HAP-1 (cell line): Measurements from ENCODE around the gene SAPCD2.

Source experiments
- DNase-seq, 2 experiments: peaks; one replicate each; pipeline ENCODE4 v3.0.0-alpha.2; 2016 to 2020; ENCODE audit warnings: low spot score in 2 of 2
- H3K27me3 ChIP-seq: fragments of 250-450 bp; sonication (Bioruptor Pico); 2 replicates; pipeline ENCODE4 v1.5.1; 2020; ENCODE audit warnings: low read depth, mild to moderate bottlenecking, moderate library complexity
- H3K36me3 ChIP-seq: fragments of 250-450 bp; sonication (Bioruptor Pico); replicated peaks from 2 replicates; pipeline ENCODE4 v1.5.1; 2020; ENCODE audit warnings: mild to moderate bottlenecking
- H3K4me1 ChIP-seq: fragments of 250-450 bp; sonication (Bioruptor Pico); 2 replicates; pipeline ENCODE4 v1.5.1; 2020; ENCODE audit warnings: mild to moderate bottlenecking
- H3K4me3 ChIP-seq: fragments of 250-450 bp; sonication (Bioruptor Pico); 2 replicates; pipeline ENCODE4 v1.5.1; 2020; ENCODE audit warnings: mild to moderate bottlenecking, moderate library complexity
- H3K9me3 ChIP-seq: fragments of 250-450 bp; sonication (Bioruptor Pico); 2 replicates; pipeline ENCODE4 v1.5.1; 2020; ENCODE audit warnings: mild to moderate bottlenecking, moderate library complexity
- in situ Hi-C: fragments of 300-500 bp; cut with MboI; formaldehyde crosslinking; loops from 3 replicates; pipeline ENCODE4 v1.14.3; 2020; ENCODE audit warnings: low sequenced_read_pairs, inconsistent platforms, mixed read lengths

Gene SAPCD2

GRCh38 chr9:137056739-137057415 lies 13.5 kb downstream of the SAPCD2 start:
- H3K4me1 ChIP-seq = 0 out of 2 replicates have a peak, but pooled peaks cover 3% of the 10 kb centered on the region
- 0 out of 2 replicates have a peak, but pooled peaks cover 3% of the 10 kb centered on the region for H3K27me3 ChIP-seq
- no peaks in the 10 kb centered on the region for H3K9me3 ChIP-seq
- in situ Hi-C loops = no loop called here
- no peak overlapping the region for H3K4me3 ChIP-seq
- no peak for DNase-seq
- H3K36me3 ChIP-seq = no peaks in the 10 kb centered on the region

GRCh38 chr9:137055385-137056364 lies 14.7 kb downstream of the SAPCD2 start:
- H3K9me3 ChIP-seq = no peaks in the 10 kb centered on the region
- peaks cover 3% of the 10 kb centered on the region for H3K27me3 ChIP-seq
- in situ Hi-C loops = no loop called here
- H3K4me1 ChIP-seq = 0 out of 2 replicates have a peak, but pooled peaks cover 3% of the 10 kb centered on the region
- no peak overlapping the region for H3K4me3 ChIP-seq
- no peak for DNase-seq
- no peaks in the 10 kb centered on the region for H3K36me3 ChIP-seq

GRCh38 chr9:137054932-137055384 lies 15.4 kb downstream of the SAPCD2 start:
- peaks cover 8% of the 10 kb centered on the region for H3K27me3 ChIP-seq
- in situ Hi-C loops = no loop called here
- no peak overlapping the region for H3K4me3 ChIP-seq
- 0 out of 2 replicates have a peak, but pooled peaks cover 3% of the 10 kb centered on the region for H3K4me1 ChIP-seq
- no peaks in the 10 kb centered on the region for H3K9me3 ChIP-seq
- DNase-seq = no peak
- no peaks in the 10 kb centered on the region for H3K36me3 ChIP-seq

GRCh38 chr9:137053944-137054931 lies 16.1 kb downstream of the SAPCD2 start, which contains the start of gene ENTPD2:
TSS of gene ENTPD2 (minus strand) at chr9:137054061. CDS start at chr9:137053997, 64 bp downstream.
- Histone ChIP-seq H3K9me3 (no peaks in the 10 kb centered on the region), H3K4me1 (0 out of 2 replicates have a peak, but pooled peaks cover 3% of the 10 kb centered on the region), H3K36me3 (no peaks in the 10 kb centered on the region), H3K27me3 (peaks cover 14% of the 10 kb centered on the region), H3K4me3 (peak within 1 kb of the TSS; percentile 24)
- in situ Hi-C loops = no loop called here
- DNase-seq = peak; percentile 25 to 64

GRCh38 chr9:137052998-137053943 lies 17.1 kb downstream of the SAPCD2 start:
- no peak overlapping the region for H3K4me3 ChIP-seq
- peaks cover 18% of the 10 kb centered on the region for H3K27me3 ChIP-seq
- no peaks in the 10 kb centered on the region for H3K9me3 ChIP-seq
- H3K4me1 ChIP-seq = 0 out of 2 replicates have a peak, but pooled peaks cover 3% of the 10 kb centered on the region
- DNase-seq = no peak
- no peaks in the 10 kb centered on the region for H3K36me3 ChIP-seq
- in situ Hi-C loops = no loop called here

- Histone ChIP-seq H3K9me3 (no peaks in the 10 kb centered on the region), H3K4me3 (no peak overlapping the region), H3K36me3 (no peaks in the 10 kb centered on the region), H3K4me1 (0 out of 2 replicates have a peak, but pooled peaks cover 3% of the 10 kb centered on the region), H3K27me3 (peaks cover 18% of the 10 kb centered on the region)
- in situ Hi-C loops = no loop called here
- no peak for DNase-seq
Measured at GRCh38 chr9:137052293-137052692, 18.1 kb downstream of the SAPCD2 start.

DNA sequence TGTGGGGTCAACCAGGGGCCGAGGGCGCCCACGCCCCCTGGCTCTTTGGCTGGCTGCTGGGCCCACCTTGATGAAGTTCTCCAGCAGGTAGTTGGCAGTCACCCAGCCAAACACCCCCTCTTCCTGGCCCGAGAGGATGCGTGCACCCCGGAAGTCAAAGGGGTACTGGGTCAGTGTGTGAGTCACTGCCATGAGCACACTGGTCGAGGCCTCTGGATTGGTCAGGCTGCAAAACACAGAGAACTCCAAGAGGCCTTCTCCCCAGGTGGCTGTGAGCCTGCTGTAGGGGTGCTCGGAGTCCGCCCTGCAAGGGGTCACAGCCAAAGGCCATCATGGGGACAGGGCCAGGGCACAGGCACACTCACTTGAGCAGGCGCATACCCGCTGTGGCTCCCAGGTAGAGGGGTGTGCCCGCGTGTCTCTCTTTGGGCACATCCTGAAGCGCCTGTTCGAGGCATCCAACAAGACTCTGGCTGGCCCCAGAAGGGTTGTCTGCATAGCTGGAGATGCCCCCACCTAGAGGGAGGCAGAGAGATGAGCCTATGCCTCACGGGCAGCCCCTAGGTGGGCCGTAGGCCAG lies 19.1 kb downstream of the SAPCD2 start:
- peaks cover 18% of the 10 kb centered on the region for H3K27me3 ChIP-seq
- no peak for DNase-seq
- H3K36me3 ChIP-seq = no peaks in the 10 kb centered on the region
- in situ Hi-C loops = no loop called here
- no peaks in the 10 kb centered on the region for H3K9me3 ChIP-seq
- 0 out of 2 replicates have a peak, but pooled peaks cover 3% of the 10 kb centered on the region for H3K4me1 ChIP-seq
- H3K4me3 ChIP-seq = no peak overlapping the region

GRCh38 chr9:137050570-137050969 lies 19.8 kb downstream of the SAPCD2 start:
- in situ Hi-C loops = no loop called here
- no peak for DNase-seq
- Histone ChIP-seq H3K4me3 (no peak overlapping the region), H3K27me3 (peaks cover 18% of the 10 kb centered on the region), H3K4me1 (0 out of 2 replicates have a peak, but pooled peaks cover 3% of the 10 kb centered on the region), H3K9me3 (no peaks in the 10 kb centered on the region), H3K36me3 (no peaks in the 10 kb centered on the region)

DNA sequence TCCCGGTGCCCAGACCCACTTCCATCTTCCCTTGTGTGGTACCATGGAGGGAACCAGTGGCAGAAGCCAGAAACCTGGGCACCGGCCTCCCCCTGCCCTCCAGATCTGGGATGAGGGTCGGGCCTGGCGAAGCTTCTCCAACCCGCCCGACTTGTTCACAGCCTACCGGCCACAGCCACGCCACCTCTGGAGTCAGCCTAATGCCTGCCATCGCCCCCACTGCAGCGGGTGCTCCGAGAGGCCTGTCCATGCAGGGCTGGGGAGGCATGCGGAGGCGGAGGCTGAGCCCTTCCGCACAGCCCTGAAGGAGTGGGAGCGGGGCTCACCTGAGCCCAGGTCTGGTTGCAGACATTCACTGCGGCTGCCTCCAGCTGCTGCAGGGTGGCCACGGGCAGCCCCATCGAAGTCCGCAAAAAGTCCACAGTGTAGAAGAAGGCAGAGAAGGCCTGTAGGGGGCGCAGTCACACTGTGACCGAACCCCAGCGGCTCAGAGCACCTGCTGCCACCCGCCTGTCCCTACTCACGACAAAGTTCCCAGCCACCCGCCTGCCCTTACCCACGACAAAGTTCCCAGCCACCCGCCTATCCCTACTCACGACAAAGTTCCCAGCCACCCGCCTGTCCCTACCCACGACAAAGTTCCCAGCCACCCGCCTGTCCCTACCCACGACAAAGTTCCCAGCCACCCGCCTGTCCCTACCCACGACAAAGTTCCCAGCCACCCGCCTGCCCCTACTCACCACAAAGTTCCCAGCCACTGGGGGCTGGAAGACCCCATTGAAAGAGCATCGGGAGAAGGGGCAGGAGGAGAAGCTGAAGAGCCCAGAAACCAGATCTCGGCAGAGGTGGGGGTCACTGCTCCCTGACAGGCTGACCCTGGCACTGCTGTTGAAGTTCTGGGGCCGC lies 20.6 kb downstream of the SAPCD2 start:
- Histone ChIP-seq H3K36me3 (no peaks in the 10 kb centered on the region), H3K27me3 (peaks cover 18% of the 10 kb centered on the region), H3K4me1 (peaks cover 3% of the 10 kb centered on the region; the same call in 1 of the 2 replicates), H3K9me3 (no peaks in the 10 kb centered on the region), H3K4me3 (no peak overlapping the region)
- peak; percentile 22 to 86 for DNase-seq
- in situ Hi-C loops = no loop called here

DNA sequence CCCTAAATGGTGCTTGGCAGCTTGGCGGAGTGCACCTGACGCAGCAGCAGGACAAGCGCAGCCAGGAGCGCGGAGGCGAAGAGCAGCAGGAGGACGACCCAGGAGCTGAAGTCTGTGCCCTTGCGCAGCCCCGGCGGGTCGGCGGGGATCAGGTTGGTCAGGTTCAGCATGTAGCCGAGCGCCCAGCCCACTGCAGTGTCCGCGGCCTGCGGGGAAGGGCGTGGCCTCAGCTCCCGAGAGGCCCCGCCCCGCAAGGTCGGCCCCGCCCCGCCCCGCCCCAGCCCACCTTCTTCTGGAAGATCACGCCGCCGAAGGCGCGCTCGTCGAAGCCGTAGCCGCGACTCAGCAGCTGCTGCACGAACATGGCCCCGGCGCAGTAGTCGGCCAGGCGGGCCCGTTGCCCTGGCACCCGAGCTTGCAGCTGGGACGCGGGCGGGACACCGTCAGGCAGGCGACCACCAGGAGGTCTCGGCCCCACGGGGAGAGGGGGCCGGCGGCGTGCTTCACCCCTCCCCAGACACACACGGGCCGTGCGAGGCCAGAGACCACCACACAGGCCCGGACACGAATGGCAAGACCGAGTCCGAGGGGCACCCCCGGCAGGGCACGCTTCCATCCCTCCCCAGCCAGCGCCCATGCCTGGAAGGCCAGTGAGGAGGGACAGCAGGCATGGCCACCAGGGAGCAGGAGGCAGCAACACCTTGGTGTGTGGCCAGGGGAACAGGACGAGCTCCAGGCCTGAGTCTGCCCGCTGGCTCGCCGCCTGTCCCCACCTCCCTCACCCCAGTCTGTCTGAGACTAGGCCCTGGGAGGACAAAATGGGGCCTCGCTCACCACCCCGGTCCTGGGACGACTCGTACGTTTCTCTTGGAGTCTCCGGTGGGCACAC lies 21.5 kb downstream of the SAPCD2 start:
- peaks cover 18% of the 10 kb centered on the region for H3K27me3 ChIP-seq
- no peak overlapping the region for H3K4me3 ChIP-seq
- H3K4me1 ChIP-seq = no peaks in the 10 kb centered on the region; the same call in 1 of the 2 replicates
- no peaks in the 10 kb centered on the region for H3K36me3 ChIP-seq
- peak in 1 of 2 experiments; percentile 42 for DNase-seq
- no peaks in the 10 kb centered on the region for H3K9me3 ChIP-seq
- in situ Hi-C loops = no loop called here
